HG02642 (cell line): Measurements from ENCODE around the gene CORO6.
A peak's percentile ranks its signal among the peaks of the same experiment; 100 is the strongest.

ENCODE experiments used
- ATAC-seq: cut with Tn5 transposase; IDR thresholded peaks from one replicate; pipeline ENCODE4 v1.9.1; 2021; ENCODE audit warnings: mild to moderate bottlenecking; ENCODE audit not compliant: unreplicated experiment, poor library complexity

CORO6 gene

DNA sequence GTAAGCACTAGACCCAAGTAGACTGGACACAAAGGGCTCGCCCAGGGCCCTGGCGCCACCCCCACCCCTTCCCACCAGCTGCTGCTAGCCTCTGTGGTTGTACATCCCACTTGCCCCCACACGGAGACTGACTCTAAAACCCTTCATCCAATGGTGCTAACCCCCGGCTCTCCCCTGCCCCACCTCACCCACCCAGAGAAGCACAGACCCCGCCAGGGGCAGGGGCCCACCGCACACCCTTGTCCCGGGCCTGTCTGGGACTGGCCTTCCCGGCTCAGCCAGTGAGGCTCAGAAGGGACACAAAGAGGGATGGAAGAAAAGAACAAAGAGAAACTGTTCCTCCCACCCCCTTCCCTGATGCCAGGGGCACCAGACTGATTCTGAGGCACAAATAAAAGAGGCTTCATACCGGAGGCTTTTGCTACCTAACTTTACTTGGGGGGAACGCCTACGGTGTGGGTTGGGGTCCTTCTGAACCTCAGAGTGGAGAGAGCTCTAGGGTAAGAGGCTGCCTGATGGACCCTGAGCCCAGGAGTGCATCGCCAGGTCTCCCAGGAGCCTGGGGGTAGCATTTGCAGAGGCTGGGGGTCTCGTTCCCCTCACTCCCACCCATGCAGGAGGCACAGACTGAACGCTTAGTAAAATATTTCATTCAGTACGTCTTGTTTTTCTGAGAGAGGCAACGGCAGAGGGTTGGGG lies 8.2 kb downstream of the CORO6 start:
- no peak for ATAC-seq

DNA sequence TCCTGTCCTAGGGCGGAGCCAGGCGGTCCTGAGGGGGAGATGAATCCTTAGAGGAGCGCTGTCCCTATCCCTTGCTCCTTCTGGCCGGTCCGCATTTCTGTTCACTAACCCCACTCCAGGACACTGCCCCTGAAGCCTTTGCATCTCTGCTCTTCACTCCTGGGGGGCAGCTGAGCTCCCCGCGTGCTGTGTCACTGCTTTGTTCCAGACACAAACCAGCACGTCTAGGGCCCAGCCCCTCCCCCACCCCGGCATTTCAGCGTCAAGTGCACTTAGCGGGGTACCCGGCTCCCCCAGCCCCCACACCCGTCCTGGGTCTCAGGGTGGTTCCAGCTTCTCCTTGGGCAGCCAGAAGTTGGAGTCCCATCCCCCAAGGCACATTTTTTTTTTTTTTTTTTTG lies 8.9 kb downstream of the CORO6 start:
- no peak for ATAC-seq

DNA sequence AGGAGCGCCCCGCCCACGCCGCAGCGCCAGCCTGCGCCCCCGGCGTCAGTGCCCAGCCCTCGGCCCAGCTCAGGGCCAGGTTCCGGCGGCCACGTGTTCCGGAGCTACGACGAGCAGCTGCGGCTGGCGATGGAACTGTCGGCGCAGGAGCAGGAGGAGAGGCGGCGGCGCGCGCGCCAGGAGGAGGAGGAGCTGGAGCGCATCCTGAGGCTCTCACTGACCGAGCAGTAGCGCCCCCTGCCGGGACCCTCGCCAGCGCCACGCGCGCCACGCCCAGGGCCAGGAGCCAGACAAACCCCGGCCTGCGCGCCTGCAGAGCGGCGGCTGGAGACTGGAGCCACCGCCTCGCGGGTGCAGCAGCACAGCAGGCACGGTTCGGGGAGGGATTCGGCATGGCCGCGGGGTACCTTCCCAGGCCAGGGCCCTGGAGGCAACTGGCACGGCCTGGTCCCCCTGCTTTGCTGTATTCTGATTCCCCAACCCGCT lies 9.3 kb downstream of the CORO6 start:
- ATAC-seq = peak; percentile 36

DNA sequence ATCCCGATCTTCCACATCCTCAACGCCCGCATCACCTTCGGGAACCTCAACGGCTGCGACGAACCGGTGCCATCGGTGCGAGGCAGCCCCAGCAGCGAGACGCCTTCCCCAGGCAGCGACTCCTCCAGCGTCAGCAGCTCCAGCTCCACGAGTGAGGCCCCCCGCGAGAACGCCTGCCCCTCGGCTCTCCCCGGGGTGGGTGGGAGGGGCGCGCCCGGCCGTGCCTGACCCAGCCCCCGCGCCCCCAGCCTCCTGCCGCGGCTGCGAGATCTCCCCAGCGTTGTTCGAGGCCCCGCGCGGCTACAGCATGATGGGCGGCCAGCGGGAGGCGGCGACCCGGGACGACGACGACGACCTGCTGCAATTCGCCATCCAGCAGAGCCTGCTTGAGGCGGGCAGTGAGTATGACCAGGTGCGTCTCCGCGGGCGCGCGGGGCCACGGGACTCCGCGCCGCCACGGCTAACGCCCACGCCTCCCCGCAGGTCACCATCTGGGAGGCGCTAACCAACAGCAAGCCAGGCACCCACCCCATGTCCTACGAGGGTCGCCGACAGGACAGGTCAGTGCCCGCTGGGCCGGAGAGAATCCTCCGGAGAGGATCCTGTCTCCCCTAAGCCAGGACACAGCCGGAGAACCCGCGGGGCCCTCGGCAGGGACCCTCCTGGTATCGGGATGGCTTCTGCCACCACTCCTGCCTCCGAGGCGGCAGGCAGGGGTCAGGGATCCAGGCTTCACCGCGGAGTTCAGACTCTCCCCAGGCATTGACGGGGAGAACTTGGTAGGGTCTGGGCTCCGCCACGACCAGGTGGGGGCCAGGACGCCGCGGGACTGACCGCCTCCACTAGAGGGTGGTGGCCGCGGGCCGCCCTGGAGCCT lies 10.1 kb downstream of the CORO6 start:
- ATAC-seq = no peak

DNA sequence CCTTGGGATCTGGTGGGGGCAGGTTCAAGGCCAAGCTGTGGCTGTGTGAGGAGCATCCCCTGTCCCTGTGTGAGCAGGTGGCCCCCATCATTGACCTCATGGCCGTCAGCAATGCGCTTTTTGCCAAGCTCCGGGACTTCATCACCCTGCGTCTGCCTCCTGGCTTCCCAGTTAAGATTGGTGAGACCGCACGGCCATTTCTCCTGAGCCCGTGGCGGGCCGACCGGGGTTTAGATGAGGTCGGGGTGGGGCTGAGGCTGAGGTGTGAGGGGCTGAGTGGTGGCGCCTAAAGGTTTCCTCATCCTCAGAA lies 10.7 kb downstream of the CORO6 start:
- ATAC-seq = no peak

DNA sequence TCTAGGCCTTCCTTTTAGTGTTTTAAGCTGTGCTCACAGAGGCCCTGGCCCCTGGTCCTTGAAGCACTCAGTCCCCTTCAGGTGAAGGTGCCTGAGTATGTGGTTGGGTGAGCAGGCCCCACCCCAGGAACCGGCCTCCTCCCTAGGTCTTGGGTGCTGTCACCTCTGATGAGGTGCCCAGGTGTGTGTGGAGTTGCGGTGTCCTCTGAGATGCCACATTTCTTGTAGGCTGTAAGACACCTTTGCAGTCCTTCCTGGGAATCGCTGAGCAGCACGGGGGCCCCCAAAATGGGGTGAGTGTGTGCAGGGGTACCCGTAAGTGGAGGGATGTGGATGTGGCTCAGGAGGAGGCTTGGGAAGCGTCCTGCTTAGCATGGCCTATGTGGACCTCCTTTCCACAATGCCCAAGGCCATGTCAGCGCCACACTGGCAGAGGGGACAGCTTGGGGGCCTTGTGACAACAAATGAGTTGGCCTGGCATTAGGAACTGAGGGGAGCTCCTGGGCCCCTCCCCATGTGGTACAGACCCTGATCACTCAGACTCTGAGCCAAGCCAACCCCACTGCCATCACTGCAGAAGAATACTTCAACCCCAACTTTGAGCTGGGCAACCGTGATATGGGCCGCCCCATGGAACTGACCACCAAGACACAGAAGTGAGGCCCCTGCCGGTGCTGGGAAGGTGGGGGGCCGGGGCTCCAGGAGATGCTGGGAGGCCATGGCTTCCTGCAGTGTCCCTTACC lies 11.2 kb downstream of the CORO6 start:
- no peak for ATAC-seq

DNA sequence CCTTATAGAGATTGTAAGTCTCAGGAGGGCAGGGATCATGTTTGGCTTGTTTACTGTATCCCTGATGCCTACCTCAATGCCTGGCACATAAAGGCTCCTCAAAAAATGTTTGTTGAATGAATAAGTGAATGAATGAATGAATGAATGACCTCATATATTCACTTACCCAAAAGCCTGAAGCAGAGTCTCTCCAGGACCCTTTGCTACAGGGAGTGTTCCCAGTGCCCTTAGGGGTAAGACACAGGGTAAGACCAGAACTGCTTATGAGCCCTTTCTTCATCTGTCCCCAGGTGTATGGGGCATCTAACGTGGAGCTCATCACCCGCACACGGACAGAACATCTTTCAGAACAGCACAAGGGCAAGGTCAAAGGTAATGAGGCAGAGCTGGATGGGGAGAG lies 12.3 kb downstream of the CORO6 start:
- ATAC-seq = no peak

DNA sequence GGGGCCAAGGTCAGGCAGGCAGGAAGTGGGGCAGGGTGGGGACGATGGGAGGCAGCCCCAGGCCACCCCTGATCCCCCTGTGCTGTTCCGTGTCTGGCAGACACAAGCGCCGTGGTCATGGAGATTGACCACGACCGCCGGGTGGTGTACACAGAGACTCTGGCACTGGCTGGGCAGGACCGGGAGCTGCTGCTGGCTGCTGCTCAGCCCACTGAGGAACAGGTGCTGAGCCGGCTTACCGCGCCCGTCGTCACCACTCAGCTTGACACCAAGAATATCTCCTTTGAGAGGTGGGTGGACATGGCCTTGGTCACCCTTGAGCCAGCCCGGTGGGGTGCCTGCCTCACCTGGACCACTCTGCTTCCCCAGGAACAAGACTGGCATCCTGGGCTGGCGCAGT lies 13.7 kb downstream of the CORO6 start:
- no peak for ATAC-seq

DNA sequence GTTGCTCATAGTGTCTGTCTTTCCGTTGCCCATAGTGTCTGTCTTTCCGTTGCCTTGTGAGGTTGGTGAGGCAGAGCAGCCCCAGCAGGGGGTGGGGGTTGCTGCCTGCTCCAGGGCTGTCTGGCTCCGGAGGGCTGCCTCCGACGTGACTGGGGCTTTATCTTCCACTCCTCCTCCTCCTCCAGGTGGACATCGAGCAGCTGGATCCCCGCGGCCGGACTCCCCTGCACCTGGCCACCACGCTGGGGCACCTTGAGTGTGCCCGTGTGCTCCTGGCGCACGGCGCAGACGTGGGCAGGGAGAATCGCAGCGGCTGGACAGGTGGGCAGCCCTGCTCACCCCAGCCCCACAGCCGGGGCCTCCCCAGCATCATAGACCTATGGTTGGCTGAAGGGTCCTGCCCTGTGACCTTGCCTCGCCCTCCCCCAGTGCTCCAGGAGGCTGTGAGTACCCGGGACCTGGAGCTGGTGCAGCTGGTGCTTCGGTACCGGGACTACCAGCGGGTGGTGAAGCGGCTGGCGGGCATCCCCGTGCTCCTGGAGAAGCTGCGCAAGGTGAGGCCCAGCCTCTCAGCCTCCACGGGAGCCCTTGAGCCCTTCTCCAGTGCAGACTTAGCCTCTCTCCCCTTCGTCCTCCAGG lies 15.0 kb downstream of the CORO6 start:
- no peak for ATAC-seq

DNA sequence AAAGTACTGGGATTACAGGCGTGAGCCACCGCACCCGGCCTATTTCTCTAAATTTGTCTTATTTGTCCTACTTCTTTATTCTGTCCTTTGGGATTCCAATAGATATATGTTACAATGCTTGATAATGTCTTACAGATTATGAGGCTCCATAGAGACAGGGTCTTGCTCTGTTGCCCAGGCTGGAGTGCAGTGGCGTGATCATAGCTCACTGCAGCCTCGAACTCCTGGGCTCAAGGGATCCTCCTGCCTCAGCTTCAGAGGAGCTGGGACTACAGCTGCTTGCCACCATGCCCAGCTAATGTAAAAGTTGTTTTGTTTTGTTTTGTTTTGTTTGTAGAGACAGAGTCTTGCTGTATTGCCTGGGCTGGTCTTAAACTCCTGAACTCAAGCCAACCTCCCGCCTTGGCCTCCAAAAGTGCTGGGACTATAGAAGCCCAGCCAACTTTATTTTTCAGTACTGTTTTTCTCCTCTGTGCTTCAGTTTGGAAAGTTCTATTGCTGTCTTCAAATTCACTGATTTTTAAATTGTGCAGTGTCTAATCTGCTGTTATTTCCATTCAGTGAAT lies 19.5 kb downstream of the CORO6 start:
- ATAC-seq = no peak

DNA sequence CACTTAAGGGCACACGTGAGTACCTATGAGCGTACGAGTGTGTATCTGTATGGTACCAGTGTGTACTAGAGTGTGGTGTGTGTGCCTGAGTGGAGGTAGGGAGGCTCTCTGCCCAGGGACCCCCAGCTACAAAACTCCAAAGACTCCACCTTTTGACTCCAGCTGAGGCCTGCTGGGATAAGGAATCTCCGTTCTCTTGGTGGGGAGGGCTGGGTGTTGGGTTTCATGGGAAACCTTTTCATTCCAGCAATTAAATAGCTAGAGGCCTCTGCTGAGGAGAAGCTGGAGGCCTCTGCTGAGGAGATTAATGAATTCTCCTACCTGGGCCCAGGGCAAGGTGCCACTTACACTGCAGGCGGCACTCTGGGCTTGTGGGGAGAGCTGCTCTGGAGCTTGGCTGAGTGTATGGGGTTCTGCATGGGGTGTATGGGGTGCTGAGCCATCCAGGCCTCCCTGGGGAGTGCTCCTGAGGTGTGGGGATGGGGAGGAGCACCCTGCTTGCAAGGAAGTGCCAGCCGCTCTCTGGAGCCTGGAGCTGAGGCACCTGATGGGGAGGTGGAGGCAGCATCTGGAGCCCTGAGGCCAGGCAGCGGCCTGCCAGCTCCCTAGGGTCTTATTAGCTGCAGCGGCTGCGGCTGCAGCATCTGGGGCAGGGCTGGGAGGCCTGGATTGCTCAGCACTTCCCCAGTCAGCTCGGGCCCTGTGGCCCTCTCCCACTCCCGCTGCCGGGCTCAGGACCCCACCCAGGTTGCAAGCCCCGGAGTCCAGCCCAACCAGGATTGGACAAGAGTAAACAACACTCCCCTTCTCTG lies 25.1 kb downstream of the CORO6 start:
- no peak for ATAC-seq

DNA sequence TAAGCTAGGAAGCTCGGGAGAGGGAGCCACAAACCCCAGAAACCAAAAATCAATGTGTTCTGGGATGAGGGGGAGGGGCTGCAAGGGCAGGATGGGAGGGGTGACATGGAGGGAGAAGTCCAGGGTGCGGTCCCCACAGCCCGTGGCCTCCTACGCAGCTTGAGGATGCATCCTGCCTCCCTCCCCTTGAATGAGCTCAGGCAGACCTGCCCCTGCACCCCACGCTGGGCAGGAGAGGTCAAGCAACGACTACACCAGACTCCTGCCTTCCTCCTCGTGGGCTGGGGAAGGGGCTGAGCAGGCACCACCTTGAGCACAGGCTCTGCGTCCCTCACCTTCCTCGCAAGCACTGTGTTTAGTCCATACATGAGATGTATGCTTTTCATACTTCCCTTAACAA lies 25.9 kb downstream of the CORO6 start:
- no peak for ATAC-seq

DNA sequence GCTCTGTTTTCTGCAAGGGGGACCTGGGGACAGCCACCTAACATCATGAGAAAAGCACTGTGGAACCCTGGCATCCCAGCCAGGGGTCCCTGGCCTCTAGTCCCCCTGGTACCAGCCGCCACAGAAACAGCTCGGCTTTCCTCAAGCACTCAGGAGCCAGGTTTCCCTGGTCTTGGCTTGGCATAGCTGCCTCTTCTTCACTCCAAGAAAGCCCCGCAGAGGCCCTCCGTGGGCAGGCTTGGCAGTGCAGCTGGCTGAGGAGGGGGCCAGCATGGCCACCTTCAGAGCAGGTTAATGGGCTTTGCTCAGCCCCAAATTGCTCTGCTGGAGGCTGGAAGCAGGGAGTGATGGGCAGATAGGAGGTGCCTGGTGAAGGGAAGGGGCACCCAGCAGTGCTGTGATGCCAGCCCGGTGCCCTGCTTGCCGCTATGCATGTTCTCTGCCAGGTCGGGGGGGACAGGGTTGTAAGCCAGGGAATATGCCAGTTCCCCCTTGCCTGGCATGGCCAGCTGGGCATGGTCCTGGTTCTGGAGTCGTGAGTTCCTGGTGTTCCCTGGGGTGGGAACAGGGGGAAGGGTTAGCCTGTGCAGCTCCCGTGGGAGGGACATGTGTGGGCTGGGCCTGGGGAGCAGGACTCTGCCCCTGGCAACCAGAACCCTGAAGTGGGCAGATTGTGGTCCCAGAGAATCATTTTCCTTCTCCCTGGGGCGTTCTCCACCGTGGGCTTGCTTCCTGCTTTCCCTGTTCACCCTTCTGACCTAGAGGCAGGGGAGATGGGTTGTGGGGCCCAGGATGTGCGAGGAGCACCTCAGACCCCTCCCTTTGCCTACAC lies 26.6 kb downstream of the CORO6 start:
- no peak for ATAC-seq

DNA sequence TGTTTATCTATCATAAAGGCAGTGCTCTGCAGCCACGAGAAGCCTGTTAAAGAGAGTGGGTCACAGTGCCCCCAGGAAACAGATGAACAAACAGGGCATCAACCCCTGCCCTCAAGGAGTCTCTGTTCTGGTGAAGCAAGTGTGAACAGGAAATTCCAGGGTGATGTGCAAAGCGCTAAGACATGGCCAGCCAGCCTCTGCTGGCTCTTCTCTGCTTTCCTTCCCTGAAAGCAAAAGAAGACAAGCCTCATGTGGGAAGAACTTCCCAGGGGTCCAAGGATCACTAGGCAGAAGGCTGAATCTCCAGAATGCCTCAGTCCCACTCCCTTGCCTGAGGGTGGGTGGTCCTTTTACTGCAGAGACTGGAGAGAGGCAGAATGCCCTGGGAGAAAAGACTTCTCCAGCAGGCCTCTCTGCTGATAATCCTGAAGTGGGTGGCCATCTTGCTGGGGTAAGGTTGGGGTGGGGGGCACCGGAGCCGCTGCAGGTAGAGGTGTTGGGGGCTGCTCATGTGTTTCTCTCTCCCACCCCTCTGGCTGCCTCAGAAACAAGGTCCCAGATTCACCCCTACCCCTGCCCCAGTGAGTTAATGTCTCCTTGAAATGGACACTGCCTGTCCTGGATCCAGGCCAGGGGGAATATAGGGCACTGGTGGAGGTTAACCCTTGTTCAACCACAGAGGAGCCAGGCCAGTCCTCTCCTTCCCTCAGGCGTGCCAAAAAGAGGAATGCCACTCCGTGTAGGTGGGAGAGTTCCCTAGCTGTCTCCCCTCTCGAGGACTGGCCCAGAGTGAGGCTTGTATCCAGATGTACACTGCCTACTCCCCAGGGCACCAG lies 27.4 kb downstream of the CORO6 start:
- ATAC-seq = no peak

DNA sequence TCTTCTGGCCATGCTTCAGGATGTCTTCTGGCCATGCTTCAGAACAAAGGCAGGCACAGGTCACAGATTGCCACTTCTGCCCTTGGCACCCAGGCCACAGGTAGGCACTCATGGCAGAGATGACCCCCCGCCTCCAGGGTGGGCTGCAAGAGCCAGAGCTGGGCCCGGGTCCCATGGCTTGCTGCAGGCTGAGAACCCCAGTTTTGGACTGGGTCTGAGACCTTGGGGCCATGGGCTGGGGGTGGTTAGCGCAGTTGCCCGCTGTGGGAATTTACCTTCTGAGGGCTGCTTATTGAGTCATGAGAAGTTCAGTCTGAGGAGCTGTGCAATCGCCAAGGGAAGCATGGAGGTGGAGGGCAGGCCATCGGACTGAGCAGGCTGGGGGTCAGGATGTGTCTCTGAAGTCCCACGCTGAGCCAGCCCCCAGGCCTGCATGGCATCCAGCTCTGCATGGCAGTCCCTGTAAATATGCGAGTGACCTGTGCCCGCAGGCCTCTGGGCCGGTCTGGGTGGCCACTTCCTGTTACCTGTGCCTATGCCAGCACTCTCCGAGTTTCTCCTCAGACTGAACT lies 28.1 kb downstream of the CORO6 start:
- ATAC-seq = no peak

DNA sequence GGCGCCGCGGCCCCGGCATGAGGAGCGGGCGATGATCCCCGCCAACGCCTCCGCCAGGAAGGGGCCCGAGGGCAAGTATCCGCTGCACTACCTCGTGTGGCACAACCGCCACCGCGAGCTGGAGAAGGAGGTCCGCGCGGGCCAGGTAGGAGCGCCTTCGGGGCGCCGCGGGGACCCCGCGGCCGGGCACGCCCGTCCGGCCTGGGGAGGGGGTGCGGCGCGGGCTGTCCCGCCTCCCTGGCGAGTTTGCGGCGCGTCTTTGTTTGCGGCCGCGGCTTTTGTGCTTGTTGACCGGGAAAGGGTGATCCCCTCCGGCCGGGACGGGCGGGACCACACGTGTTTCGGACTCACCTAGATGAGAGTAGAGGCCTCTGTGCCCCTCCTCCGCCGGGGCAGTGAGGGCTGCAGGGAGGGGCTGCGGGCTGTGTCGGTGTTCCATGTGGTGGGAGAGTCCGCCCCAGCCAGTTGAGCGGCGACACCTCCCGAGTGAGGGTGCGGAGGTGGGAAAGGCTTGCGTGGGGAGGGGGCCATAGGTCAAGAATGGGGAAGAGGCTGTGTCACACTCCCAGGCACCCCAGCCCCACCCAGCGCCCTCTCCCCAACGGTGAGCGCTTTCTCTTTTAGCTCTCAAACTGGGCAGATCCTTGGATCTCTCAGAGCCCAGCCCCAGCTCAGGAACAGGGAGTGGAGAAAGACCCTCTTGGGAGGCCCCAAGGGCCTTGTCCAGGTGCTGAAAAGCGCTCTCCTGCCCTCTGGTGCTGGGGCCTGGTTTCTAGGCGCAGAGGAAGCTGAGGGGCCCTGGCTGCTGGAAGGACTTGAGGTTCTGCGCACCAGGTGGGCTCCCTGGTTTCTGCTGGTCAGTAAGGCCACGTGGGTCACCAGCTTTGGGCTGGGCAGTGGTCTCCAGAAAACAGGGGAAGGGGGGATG lies 28.9 kb downstream of the CORO6 start:
- ATAC-seq = no peak
